Esophagus squamous epithelium (tissue), 4 donors: ENCODE measurements around the gene HSD17B12.

Experiments
- POLR2A ChIP-seq, 4 donors: fragments of 450-650 bp; IDR thresholded peaks; one replicate each; pipeline ENCODE4 v1.6.1; 2017; ENCODE audit warnings: antibody characterized with exemption in 4 of 4, mild to moderate bottlenecking in 4 of 4, moderate library complexity in 3 of 4
- TF ChIP-seq, protein P1 (sequence below), 6 experiments: fragments of 450-650 bp in 4 of 6; fragments of 200-600 bp in 2 of 6; sonication (generic) in 2 of 6; IDR thresholded peaks; one replicate each; pipeline ENCODE4 v1.5.1; 2016 to 2019; ENCODE audit warnings: antibody characterized with exemption in 6 of 6, mild to moderate bottlenecking in 4 of 6, moderate library complexity in 4 of 6

DNA sequence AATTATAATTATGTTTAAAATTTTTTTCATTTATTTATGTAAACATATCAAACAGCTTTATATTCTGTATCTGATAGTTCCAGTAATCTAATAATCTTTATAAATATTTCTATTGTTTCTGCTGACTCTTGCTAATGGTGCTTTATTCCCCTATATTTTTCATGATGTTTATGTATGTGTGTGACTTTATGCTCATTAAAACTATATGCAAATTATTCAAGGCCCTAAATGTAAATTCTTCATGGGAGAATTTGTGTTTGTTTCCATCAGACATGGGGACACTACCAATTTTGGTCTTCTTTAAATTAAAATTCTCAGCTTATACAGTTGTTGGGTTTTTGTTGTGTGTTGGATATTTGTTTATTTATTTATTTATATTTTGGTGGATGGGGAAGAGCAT, 186.4 kb downstream of the HSD17B12 start:
- TF ChIP-seq POLR2A (IDR thresholded peaks at IDR 0.05) = no peak
- TF ChIP-seq, protein P1, sequence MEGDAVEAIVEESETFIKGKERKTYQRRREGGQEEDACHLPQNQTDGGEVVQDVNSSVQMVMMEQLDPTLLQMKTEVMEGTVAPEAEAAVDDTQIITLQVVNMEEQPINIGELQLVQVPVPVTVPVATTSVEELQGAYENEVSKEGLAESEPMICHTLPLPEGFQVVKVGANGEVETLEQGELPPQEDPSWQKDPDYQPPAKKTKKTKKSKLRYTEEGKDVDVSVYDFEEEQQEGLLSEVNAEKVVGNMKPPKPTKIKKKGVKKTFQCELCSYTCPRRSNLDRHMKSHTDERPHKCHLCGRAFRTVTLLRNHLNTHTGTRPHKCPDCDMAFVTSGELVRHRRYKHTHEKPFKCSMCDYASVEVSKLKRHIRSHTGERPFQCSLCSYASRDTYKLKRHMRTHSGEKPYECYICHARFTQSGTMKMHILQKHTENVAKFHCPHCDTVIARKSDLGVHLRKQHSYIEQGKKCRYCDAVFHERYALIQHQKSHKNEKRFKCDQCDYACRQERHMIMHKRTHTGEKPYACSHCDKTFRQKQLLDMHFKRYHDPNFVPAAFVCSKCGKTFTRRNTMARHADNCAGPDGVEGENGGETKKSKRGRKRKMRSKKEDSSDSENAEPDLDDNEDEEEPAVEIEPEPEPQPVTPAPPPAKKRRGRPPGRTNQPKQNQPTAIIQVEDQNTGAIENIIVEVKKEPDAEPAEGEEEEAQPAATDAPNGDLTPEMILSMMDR (IDR thresholded peaks at IDR 0.05) = no peak
